HG02981 (cell line): ENCODE results near the gene CCDC63.
"Not testable (repeated sequence)": the region's sequence is repeated elsewhere in the genome, so short reads cannot be mapped to it uniquely, and the experiment has no call there.

ENCODE experiments used
- ATAC-seq: cut with Tn5 transposase; IDR thresholded peaks from one replicate; pipeline ENCODE4 v1.9.1; 2021; ENCODE audit warnings: mild to moderate bottlenecking, moderate library complexity; ENCODE audit not compliant: unreplicated experiment

The CCDC63 gene

DNA sequence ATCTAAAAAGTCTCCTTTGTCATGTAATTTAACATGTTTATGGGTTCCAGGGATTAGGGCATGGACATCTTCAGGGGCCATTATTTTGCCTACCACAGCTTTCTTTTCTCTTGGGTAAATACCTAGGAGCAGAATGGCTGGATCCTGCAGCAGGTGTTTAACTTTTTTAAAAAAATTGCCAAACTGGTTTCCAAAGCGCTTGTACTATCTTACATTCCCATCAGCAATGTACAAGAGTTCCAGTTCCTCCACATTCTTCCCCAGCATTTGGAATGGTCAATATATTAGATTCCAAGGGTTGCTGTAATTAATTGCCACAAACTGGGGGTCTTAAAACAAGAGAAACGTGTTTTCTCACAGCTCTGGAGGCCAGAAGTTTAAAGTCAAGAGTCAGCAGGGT lies 101.3 kb downstream of the CCDC63 start:
- ATAC-seq, result no peak

DNA sequence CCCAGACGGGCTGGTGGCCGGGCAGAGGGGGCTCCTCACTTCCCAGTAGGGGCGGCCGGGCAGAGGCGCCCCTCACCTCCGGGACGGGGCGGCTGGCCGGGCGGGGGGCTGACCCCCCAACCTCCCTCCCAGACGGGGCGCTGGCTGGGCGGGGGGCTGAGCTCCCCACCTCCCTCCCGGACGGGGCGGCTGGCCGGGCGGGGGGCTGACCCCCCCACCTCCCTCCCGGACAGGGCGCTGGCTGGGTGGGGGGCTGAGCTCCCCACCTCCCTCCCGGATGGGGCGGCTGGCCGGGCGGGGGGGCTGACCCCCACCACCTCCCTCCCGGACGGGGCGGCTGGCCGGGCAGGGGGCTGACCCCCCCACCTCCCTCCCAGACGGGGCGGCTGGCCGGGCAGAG lies 103.7 kb downstream of the CCDC63 start:
- not testable (repeated sequence) for ATAC-seq

DNA sequence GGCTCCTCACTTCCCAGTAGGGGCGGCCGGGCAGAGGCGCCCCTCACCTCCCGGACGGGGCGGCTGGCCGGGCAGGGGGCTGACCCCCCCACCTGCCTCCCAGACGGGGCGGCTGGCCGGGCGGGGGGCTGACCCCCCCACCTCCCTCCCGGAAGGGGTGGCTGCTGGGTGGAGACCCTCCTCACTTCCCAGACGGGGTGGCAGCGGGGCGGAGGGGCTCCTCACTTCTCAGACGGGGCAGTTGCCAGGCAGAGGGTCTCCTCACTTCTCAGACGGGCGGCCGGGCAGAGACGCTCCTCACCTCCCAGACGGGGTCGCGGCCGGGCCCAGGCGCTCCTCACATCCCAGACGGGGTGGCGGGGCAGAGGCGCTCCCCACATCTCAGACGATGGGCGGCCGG lies 104.1 kb downstream of the CCDC63 start:
- not testable (repeated sequence) for ATAC-seq
